ENCODE results near the gene NAA40.
A peak's percentile ranks its signal among the peaks of the same experiment; 100 is the strongest.

Gene NAA40

GRCh38 chr11:63993100-63993499 lies 54.3 kb downstream of the NAA40 start:
- no peak for DNase-seq

- no peak for DNase-seq
These were observed 55.2 kb downstream of the NAA40 start for GRCh38 chr11:63993993-63994392.

GRCh38 chr11:63996512-63996911 lies 57.7 kb downstream of the NAA40 start:
- DNase-seq, result no peak

GRCh38 chr11:63997104-63997700 lies 58.4 kb downstream of the NAA40 start:
- no peak for DNase-seq

GRCh38 chr11:63997801-63998337 lies 59.1 kb downstream of the NAA40 start:
- no peak for DNase-seq

GRCh38 chr11:63998558-63999348 lies 60.0 kb downstream of the NAA40 start:
- no peak for DNase-seq

GRCh38 chr11:63999349-64000025 lies 60.7 kb downstream of the NAA40 start:
- no peak for DNase-seq

GRCh38 chr11:64000026-64000739 lies 61.4 kb downstream of the NAA40 start:
- peak; percentile 47 for DNase-seq

- no peak for DNase-seq
These were observed 62.1 kb downstream of the NAA40 start for GRCh38 chr11:64000740-64001483.

GRCh38 chr11:64001484-64002420 lies 63.0 kb downstream of the NAA40 start:
- DNase-seq, result no peak

GRCh38 chr11:64003807-64004589 lies 65.2 kb downstream of the NAA40 start:
- peak; percentile 6 for DNase-seq

GRCh38 chr11:64004590-64004984 lies 65.8 kb downstream of the NAA40 start:
- peak; percentile 11 for DNase-seq

GRCh38 chr11:64005691-64006090 lies 66.9 kb downstream of the NAA40 start:
- no peak for DNase-seq

- no peak for DNase-seq
These were observed 67.6 kb downstream of the NAA40 start for GRCh38 chr11:64006398-64006797.

Data from MV-4-11 (cell line).